ENCODE data around the gene CYP26B1.

DNA sequence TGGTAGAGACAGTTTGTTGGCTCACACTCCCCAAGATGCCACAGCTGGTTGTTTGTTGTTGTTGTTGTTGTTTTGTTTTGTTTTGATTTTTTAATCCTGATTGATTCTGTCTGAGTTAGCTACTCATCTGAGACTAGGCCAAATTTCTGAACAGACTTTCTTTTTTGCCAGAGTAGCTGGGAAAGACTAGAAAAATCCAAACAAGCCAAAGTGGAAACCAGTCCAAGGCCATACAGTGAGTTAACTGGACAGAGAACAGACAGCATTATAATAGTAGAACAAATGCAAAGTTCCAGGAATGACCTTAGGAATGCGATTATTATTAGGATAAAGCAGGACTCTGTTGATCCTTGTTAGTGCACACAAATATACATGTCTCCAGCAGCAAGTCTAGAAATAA lies 43.8 kb upstream of the CYP26B1 start:
- TF ChIP-seq, protein P1, sequence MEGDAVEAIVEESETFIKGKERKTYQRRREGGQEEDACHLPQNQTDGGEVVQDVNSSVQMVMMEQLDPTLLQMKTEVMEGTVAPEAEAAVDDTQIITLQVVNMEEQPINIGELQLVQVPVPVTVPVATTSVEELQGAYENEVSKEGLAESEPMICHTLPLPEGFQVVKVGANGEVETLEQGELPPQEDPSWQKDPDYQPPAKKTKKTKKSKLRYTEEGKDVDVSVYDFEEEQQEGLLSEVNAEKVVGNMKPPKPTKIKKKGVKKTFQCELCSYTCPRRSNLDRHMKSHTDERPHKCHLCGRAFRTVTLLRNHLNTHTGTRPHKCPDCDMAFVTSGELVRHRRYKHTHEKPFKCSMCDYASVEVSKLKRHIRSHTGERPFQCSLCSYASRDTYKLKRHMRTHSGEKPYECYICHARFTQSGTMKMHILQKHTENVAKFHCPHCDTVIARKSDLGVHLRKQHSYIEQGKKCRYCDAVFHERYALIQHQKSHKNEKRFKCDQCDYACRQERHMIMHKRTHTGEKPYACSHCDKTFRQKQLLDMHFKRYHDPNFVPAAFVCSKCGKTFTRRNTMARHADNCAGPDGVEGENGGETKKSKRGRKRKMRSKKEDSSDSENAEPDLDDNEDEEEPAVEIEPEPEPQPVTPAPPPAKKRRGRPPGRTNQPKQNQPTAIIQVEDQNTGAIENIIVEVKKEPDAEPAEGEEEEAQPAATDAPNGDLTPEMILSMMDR (IDR thresholded peaks at IDR 0.05), result no peak
- no peak for TF ChIP-seq POLR2A (IDR thresholded peaks at IDR 0.05)
